ENCODE measurements around the gene PHF20. TPM values are rescaled to one million over a fixed set of nuclear protein-coding genes. Genes with fewer than 3 reads are reported as not detected.
A peak's percentile ranks its signal among the peaks of the same experiment; 100 is the strongest.

The PHF20 gene
- total and polyA plus RNA-seq, 9 donors: 17.6 to 70.0 (median 47.0) TPM

DNA sequence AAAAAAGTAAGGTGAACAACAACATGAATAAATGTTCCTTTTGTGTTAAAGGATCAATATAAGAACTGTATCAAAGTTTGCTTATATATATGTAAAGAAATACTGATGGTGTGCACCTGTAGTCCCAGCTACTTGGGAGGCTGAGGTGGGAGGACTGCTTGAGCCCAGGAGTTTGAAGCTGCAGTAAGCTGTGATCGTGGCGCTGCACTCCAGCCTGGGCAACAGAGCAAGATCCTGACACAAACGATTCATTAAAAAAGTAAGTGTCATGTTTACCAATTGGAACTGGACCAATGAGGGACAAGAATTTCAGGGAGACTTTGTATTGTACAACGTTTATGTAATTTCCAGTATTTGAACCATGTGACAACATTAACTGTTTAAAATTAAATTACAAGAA, 5.0 kb upstream of the PHF20 start:
- Histone ChIP-seq H3K27me3 (no peaks in the 10 kb centered on the region), H3K4me3 (no peak overlapping the region), H3K9me3 (no peaks in the 10 kb centered on the region), H3K4me1 (ENCODE audit: insufficient read depth) (peaks cover 7% of the 10 kb centered on the region), H3K36me3 (no peaks in the 10 kb centered on the region), H3K27ac (no peak overlapping the region)
- no peak for DNase-seq
- intact Hi-C loops (cut with DNase I): no loop called here
- TF ChIP-seq EP300 (IDR thresholded peaks at IDR 0.05) (no peak), POLR2A (IDR thresholded peaks at IDR 0.05) (no peak)
- TF ChIP-seq, protein P1, sequence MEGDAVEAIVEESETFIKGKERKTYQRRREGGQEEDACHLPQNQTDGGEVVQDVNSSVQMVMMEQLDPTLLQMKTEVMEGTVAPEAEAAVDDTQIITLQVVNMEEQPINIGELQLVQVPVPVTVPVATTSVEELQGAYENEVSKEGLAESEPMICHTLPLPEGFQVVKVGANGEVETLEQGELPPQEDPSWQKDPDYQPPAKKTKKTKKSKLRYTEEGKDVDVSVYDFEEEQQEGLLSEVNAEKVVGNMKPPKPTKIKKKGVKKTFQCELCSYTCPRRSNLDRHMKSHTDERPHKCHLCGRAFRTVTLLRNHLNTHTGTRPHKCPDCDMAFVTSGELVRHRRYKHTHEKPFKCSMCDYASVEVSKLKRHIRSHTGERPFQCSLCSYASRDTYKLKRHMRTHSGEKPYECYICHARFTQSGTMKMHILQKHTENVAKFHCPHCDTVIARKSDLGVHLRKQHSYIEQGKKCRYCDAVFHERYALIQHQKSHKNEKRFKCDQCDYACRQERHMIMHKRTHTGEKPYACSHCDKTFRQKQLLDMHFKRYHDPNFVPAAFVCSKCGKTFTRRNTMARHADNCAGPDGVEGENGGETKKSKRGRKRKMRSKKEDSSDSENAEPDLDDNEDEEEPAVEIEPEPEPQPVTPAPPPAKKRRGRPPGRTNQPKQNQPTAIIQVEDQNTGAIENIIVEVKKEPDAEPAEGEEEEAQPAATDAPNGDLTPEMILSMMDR (IDR thresholded peaks at IDR 0.05): no peak
- 76 to 83% (median 77%) methylated on average over 4 of the region's 4 CpGs for WGBS, 3 donors

DNA sequence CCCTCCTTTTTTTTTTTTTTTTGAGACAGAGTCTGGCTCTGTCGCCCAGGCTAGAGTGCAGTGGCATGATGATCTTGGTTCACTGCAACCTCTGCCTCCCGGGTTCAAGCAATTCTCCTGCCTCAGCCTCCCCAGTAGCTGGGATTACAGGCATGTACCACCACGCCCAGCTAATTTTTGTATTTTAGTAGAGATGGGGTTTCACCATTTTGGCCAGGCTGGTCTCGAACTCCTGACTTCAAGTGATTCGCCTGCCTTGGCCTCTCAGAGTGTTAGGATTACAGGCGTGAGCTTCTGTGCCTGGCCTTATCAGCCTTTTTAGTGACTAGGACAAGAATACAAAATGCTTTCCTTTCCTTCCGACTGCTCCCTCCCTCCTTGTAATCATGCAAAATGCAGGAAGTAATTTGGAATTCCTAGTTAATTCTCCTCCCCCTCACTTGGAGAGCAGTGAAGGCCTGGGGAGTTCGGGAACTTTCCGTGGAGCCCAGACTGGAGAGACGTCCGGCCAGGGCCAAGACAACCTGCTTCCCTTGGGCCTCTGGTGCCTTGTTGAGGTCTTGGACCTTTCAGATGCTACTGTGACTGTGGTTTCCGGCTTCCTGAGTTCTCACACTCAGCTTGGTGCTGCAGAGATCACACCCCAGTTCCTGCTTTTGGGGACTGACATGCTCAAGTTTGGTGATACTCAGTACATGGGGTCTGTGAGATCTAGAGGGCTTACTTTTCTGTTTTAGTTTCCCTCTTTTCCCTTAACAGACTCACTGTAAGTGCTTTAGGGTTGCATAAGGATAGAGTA, 3.9 kb upstream of the PHF20 start:
- 37 to 41% (median 38%) methylated on average over 12 of the region's 12 CpGs for WGBS, 3 donors
- intact Hi-C loops (cut with DNase I): no loop called here
- Histone ChIP-seq H3K27me3 (no peaks in the 10 kb centered on the region), H3K4me1 (ENCODE audit: insufficient read depth) (peaks cover 9% of the 10 kb centered on the region), H3K36me3 (no peaks in the 10 kb centered on the region), H3K4me3 (no peak overlapping the region), H3K27ac (peak overlapping the region; percentile 78 to 90), H3K9me3 (no peaks in the 10 kb centered on the region)
- DNase-seq: peak; percentile 42 to 61 (median 54)
- TF ChIP-seq, protein P1 (IDR thresholded peaks at IDR 0.05): no peak
- TF ChIP-seq EP300 (IDR thresholded peaks at IDR 0.05) (no peak), POLR2A (IDR thresholded peaks at IDR 0.05) (no peak)

DNA sequence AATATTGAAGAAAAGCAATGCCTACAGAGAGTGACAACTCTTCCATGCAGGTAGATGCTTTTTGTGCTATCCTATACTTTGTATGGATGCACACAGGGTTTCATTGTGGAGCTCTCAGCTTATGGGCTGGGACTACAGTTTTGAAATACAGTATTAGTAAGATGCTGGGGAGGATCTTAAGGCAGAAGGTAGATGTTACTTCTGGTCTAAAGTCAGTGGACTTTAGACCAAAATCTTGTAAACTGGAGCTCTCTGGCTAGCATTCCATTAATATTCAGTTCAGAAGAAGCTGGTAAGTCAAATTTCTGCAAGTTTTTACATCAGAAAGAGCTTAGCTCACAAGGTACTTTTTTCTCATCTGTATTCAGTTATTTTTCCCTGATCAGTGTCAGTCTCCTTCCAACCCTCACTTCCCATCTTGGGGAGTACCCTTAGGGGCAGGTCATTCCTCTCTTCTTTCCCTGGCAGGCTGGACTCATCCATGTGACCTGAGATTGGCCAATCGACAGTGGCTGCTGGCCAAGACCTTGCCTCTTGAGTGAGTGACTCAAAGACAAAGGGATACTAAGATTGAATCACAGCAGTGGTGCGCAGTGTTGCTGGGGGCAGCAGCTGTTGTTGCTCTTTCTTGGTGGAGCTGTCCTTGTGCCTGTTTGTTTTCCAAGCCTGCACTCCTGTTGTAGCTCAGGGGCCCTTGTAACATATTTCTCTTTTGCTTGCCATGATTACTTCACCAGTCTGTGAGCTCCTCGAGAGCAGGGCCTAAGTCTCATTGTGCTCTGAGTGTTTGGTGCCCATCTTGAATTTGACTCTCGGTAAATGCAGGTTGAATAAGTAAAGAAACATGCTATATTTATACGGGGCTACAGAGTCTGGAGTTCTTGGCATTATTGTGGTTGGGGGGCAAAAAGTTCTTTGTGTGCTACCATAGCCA, 2.8 kb upstream of the PHF20 start:
- DNase-seq: peak; percentile 94 to 99 (median 96)
- WGBS, 3 donors: 18 to 22% (median 19%) methylated on average over 5 of the region's 5 CpGs
- Histone ChIP-seq H3K4me1 (ENCODE audit: insufficient read depth) (peaks cover 9% of the 10 kb centered on the region), H3K27me3 (no peaks in the 10 kb centered on the region), H3K4me3 (no peak overlapping the region), H3K27ac (peak overlapping the region; percentile 78 to 90), H3K36me3 (no peaks in the 10 kb centered on the region), H3K9me3 (no peaks in the 10 kb centered on the region)
- intact Hi-C loops (cut with DNase I): no loop called here
- TF ChIP-seq, protein P1 (IDR thresholded peaks at IDR 0.05): no peak
- TF ChIP-seq EP300 (IDR thresholded peaks at IDR 0.05) (no peak), POLR2A (IDR thresholded peaks at IDR 0.05) (peak; percentile 67)

DNA sequence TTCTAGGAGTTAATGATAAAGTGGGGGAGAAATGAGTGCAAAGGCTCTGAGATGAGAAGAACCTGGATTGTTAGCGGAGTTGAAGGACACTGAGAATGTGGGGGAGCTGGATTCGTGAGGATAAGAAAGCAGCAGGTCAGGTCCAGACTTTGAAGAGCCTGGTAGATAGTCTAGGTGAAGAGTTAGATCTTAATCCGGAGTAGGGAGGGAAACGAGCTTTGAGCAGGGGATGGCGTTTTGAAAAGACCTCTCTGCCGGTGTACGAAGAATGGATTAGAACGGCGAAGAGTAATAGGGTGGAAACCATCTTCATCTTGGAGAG, 487 bp upstream of the PHF20 start:
- Histone ChIP-seq H3K4me3 (no peak overlapping the region), H3K27me3 (no peaks in the 10 kb centered on the region), H3K27ac (peak overlapping the region; percentile 78 to 85), H3K9me3 (no peaks in the 10 kb centered on the region), H3K4me1 (ENCODE audit: insufficient read depth) (peaks cover 9% of the 10 kb centered on the region), H3K36me3 (no peaks in the 10 kb centered on the region)
- TF ChIP-seq POLR2A (IDR thresholded peaks at IDR 0.05) (no peak), EP300 (IDR thresholded peaks at IDR 0.05) (no peak)
- TF ChIP-seq, protein P1 (IDR thresholded peaks at IDR 0.05): no peak
- WGBS, 3 donors: 66 to 72% (median 68%) methylated on average over 9 of the region's 9 CpGs
- DNase-seq: no peak
- intact Hi-C loops (cut with DNase I): loop anchor here in 1 of 4 donors (2.0 kb wide), 1 partner anchor 29 kb away; the partner anchor contains the start of gene RBM39

Measured in ovary (tissue), 9 donors.